ENCODE results near the gene HSPA12A. TPM values are rescaled to one million over a fixed set of nuclear protein-coding genes. Genes with fewer than 3 reads are reported as not detected.

Gene HSPA12A
- total and polyA plus RNA-seq, 7 experiments from 2014 or later, result 0.06 to 0.07 TPM; not detected in 5

- H3K4me3 Mint-ChIP-seq, result no peak overlapping the region
Measured at GRCh38 chr10:116685807-116686206, 56.6 kb downstream of the HSPA12A start.

GRCh38 chr10:116684781-116685180 lies 57.6 kb downstream of the HSPA12A start:
- Histone ChIP-seq H3K36me3 (ENCODE audit: control insufficient read depth in 2 of 3, insufficient read depth in 3 of 3, low read length in 3 of 3) (no peaks in the 10 kb centered on the region), H3K4me1 (ENCODE audit: control insufficient read depth in 2 of 2, insufficient read depth in 2 of 2, low read length in 2 of 2) (no peaks in the 10 kb centered on the region), H3K9me3 (ENCODE audit: control insufficient read depth in 2 of 3, low read length in 3 of 3) (no peaks in the 10 kb centered on the region), H3K4me3 (ENCODE audit: low read length) (no peak overlapping the region), H3K27me3 (ENCODE audit: control insufficient read depth in 2 of 2, insufficient read depth in 2 of 2, low read length in 2 of 2) (peaks cover 0 to 3% of the 10 kb centered on the region in 2 donors), H3K27ac (ENCODE audit: low read depth, low read length) (no peak overlapping the region)
- CTCF ChIA-PET, result interaction anchor here (3.7 kb wide), 1 partner anchor 103 kb away, joined by 33 read pairs; no protein-coding TSS in a partner anchor
- intact Hi-C loops (cut with micrococcal nuclease), result no loop called here
- Mint-ChIP-seq H3K4me3 (no peak overlapping the region), H3K4me1 (peaks cover 0 to 5% (median 0%) of the 10 kb centered on the region in 7 donors), H3K9me3 (peaks cover 0 to 1% (median 0%) of the 10 kb centered on the region in 11 donors), H3K27ac (no peak overlapping the region), H3K27me3 (peaks cover 0 to 38% (median 35%) of the 10 kb centered on the region in 5 donors), H3K36me3 (peaks cover 0 to 3% (median 0%) of the 10 kb centered on the region in 5 donors)
- POLR2A ChIA-PET, result no interaction called here
- ATAC-seq, result no peak
- no peak for DNase-seq

More at GRCh38 chr10:116685807-116686206, 56.6 kb downstream of the HSPA12A start:
- Histone ChIP-seq H3K36me3 (ENCODE audit: control insufficient read depth in 2 of 3, insufficient read depth in 3 of 3, low read length in 3 of 3) (no peaks in the 10 kb centered on the region), H3K27ac (ENCODE audit: low read depth, low read length) (no peak overlapping the region), H3K9me3 (ENCODE audit: control insufficient read depth in 2 of 3, low read length in 3 of 3) (no peaks in the 10 kb centered on the region), H3K4me1 (ENCODE audit: control insufficient read depth in 2 of 2, insufficient read depth in 2 of 2, low read length in 2 of 2) (no peaks in the 10 kb centered on the region), H3K4me3 (ENCODE audit: low read length) (no peak overlapping the region), H3K27me3 (ENCODE audit: control insufficient read depth in 2 of 2, insufficient read depth in 2 of 2, low read length in 2 of 2) (peaks cover 0 to 3% of the 10 kb centered on the region in 2 donors)
- POLR2A ChIA-PET, result interaction anchor here (0.6 kb wide), 1 partner anchor 539 kb away, joined by 4 read pairs; no protein-coding TSS in a partner anchor
- H3K36me3 Mint-ChIP-seq, result peaks cover 0 to 3% (median 0%) of the 10 kb centered on the region in 5 donors
- H3K9me3 Mint-ChIP-seq, result peaks cover 0 to 1% (median 0%) of the 10 kb centered on the region in 11 donors
- intact Hi-C loops (cut with micrococcal nuclease), result no loop called here
- H3K27me3 Mint-ChIP-seq, result peaks cover 2 to 49% (median 39%) of the 10 kb centered on the region in 5 donors
- CTCF ChIA-PET, result interaction anchor here (0.8 to 1.6 kb wide), 2 partner anchors 103 to 489 kb away, joined by 3 read pairs; no protein-coding TSS in a partner anchor
- ATAC-seq (no peak), DNase-seq (no peak)
- H3K4me1 Mint-ChIP-seq, result peaks cover 0 to 5% (median 0%) of the 10 kb centered on the region in 7 donors
- H3K27ac Mint-ChIP-seq, result no peak overlapping the region

GRCh38 chr10:116683821-116684220 lies 58.5 kb downstream of the HSPA12A start:
- no peaks in the 10 kb centered on the region for H3K9me3 Mint-ChIP-seq

GRCh38 chr10:116683166-116683565 lies 59.2 kb downstream of the HSPA12A start:
- H3K27me3 Mint-ChIP-seq, result peaks cover 0 to 25% (median 22%) of the 10 kb centered on the region in 5 donors
- Histone ChIP-seq H3K27ac (ENCODE audit: low read depth, low read length) (no peak overlapping the region), H3K36me3 (ENCODE audit: control insufficient read depth in 2 of 3, insufficient read depth in 3 of 3, low read length in 3 of 3) (no peaks in the 10 kb centered on the region), H3K27me3 (ENCODE audit: control insufficient read depth in 2 of 2, insufficient read depth in 2 of 2, low read length in 2 of 2) (peaks cover 0 to 4% of the 10 kb centered on the region in 2 donors), H3K4me3 (ENCODE audit: low read length) (no peak overlapping the region), H3K9me3 (ENCODE audit: control insufficient read depth in 2 of 3, low read length in 3 of 3) (no peaks in the 10 kb centered on the region), H3K4me1 (ENCODE audit: control insufficient read depth in 2 of 2, insufficient read depth in 2 of 2, low read length in 2 of 2) (no peaks in the 10 kb centered on the region)
- H3K4me1 Mint-ChIP-seq, result peaks cover 0 to 5% (median 0%) of the 10 kb centered on the region in 7 donors
- DNase-seq (no peak), ATAC-seq (no peak)
- CTCF ChIA-PET, result interaction anchor here (0.7 to 3.7 kb wide), 4 partner anchors 77 to 492 kb away, joined by 3 to 33 read pairs (median 3); no protein-coding TSS in a partner anchor
- POLR2A ChIA-PET, result no interaction called here
- peak overlapping the region in 1 of 9 donors; percentile 52 for H3K27ac Mint-ChIP-seq
- H3K9me3 Mint-ChIP-seq, result no peaks in the 10 kb centered on the region
- no peak overlapping the region for H3K4me3 Mint-ChIP-seq
- intact Hi-C loops (cut with micrococcal nuclease), result no loop called here
- peaks cover 0 to 3% (median 0%) of the 10 kb centered on the region in 5 donors for H3K36me3 Mint-ChIP-seq

More at GRCh38 chr10:116683821-116684220, 58.5 kb downstream of the HSPA12A start:
- POLR2A ChIA-PET, result no interaction called here
- H3K27me3 Mint-ChIP-seq, result peaks cover 0 to 29% (median 27%) of the 10 kb centered on the region in 5 donors
- no peaks in the 10 kb centered on the region for H3K9me3 ChIP-seq (ENCODE audit: control insufficient read depth in 2 of 3, low read length in 3 of 3)
- H3K27ac Mint-ChIP-seq, result no peak overlapping the region
- no peak overlapping the region for H3K4me3 ChIP-seq (ENCODE audit: low read length)
- H3K27ac ChIP-seq (ENCODE audit: low read depth, low read length), result no peak overlapping the region
- peaks cover 0 to 3% (median 0%) of the 10 kb centered on the region in 5 donors for H3K36me3 Mint-ChIP-seq
- no peak for DNase-seq
- no peak for ATAC-seq
- peaks cover 0 to 5% (median 0%) of the 10 kb centered on the region in 7 donors for H3K4me1 Mint-ChIP-seq
- no peak overlapping the region for H3K4me3 Mint-ChIP-seq
- H3K27me3 ChIP-seq (ENCODE audit: control insufficient read depth in 2 of 2, insufficient read depth in 2 of 2, low read length in 2 of 2), result no peaks in the 10 kb centered on the region
- intact Hi-C loops (cut with micrococcal nuclease), result no loop called here
- no peaks in the 10 kb centered on the region for H3K36me3 ChIP-seq (ENCODE audit: control insufficient read depth in 2 of 3, insufficient read depth in 3 of 3, low read length in 3 of 3)
- H3K4me1 ChIP-seq (ENCODE audit: control insufficient read depth in 2 of 2, insufficient read depth in 2 of 2, low read length in 2 of 2), result no peaks in the 10 kb centered on the region
- CTCF ChIA-PET, result interaction anchor here (1.0 to 3.7 kb wide), 2 partner anchors 104 to 491 kb away, joined by 3 to 33 read pairs; no protein-coding TSS in a partner anchor

- DNase-seq (no peak), ATAC-seq (no peak)
- Mint-ChIP-seq H3K27ac (no peak overlapping the region), H3K27me3 (peaks cover 0 to 20% (median 14%) of the 10 kb centered on the region in 5 donors), H3K4me3 (no peak overlapping the region), H3K9me3 (no peaks in the 10 kb centered on the region), H3K36me3 (no peaks in the 10 kb centered on the region), H3K4me1 (peaks cover 0 to 5% (median 0%) of the 10 kb centered on the region in 7 donors)
- POLR2A ChIA-PET, result no interaction called here
- peaks cover 0 to 5% of the 10 kb centered on the region in 2 donors for H3K27me3 ChIP-seq (ENCODE audit: control insufficient read depth in 2 of 2, insufficient read depth in 2 of 2, low read length in 2 of 2)
- CTCF ChIA-PET, result no interaction called here
- no peaks in the 10 kb centered on the region for H3K9me3 ChIP-seq (ENCODE audit: control insufficient read depth in 2 of 3, low read length in 3 of 3)
- no peaks in the 10 kb centered on the region for H3K4me1 ChIP-seq (ENCODE audit: control insufficient read depth in 2 of 2, insufficient read depth in 2 of 2, low read length in 2 of 2)
- H3K27ac ChIP-seq (ENCODE audit: low read depth, low read length), result no peak overlapping the region
- H3K36me3 ChIP-seq (ENCODE audit: control insufficient read depth in 2 of 3, insufficient read depth in 3 of 3, low read length in 3 of 3), result no peaks in the 10 kb centered on the region
- H3K4me3 ChIP-seq (ENCODE audit: low read length), result no peak overlapping the region
- intact Hi-C loops (cut with micrococcal nuclease), result no loop called here
Measured at GRCh38 chr10:116679351-116679750, 63.0 kb downstream of the HSPA12A start.

GRCh38 chr10:116676633-116677032 lies 65.7 kb downstream of the HSPA12A start:
- DNase-seq (no peak), ATAC-seq (no peak)
- Histone ChIP-seq H3K4me1 (ENCODE audit: control insufficient read depth in 2 of 2, insufficient read depth in 2 of 2, low read length in 2 of 2) (no peaks in the 10 kb centered on the region), H3K36me3 (ENCODE audit: control insufficient read depth in 2 of 3, insufficient read depth in 3 of 3, low read length in 3 of 3) (no peaks in the 10 kb centered on the region), H3K27ac (ENCODE audit: low read depth, low read length) (no peak overlapping the region), H3K9me3 (ENCODE audit: control insufficient read depth in 2 of 3, low read length in 3 of 3) (no peaks in the 10 kb centered on the region), H3K4me3 (ENCODE audit: low read length) (no peak overlapping the region), H3K27me3 (ENCODE audit: control insufficient read depth in 2 of 2, insufficient read depth in 2 of 2, low read length in 2 of 2) (peaks cover 0 to 5% of the 10 kb centered on the region in 2 donors)
- peaks cover 2 to 26% (median 17%) of the 10 kb centered on the region in 5 donors for H3K27me3 Mint-ChIP-seq
- H3K36me3 Mint-ChIP-seq, result no peaks in the 10 kb centered on the region
- H3K9me3 Mint-ChIP-seq, result no peaks in the 10 kb centered on the region
- H3K4me1 Mint-ChIP-seq, result no peaks in the 10 kb centered on the region
- ChIA-PET POLR2A (no interaction called here), CTCF (no interaction called here)
- intact Hi-C loops (cut with micrococcal nuclease), result no loop called here
- no peak overlapping the region for H3K4me3 Mint-ChIP-seq
- no peak overlapping the region for H3K27ac Mint-ChIP-seq

- Mint-ChIP-seq H3K36me3 (no peaks in the 10 kb centered on the region), H3K27me3 (peaks cover 3 to 23% (median 22%) of the 10 kb centered on the region in 5 donors), H3K4me1 (no peaks in the 10 kb centered on the region), H3K9me3 (no peaks in the 10 kb centered on the region), H3K4me3 (no peak overlapping the region), H3K27ac (no peak overlapping the region)
- ChIA-PET CTCF (no interaction called here), POLR2A (no interaction called here)
- DNase-seq (no peak), ATAC-seq (no peak)
- Histone ChIP-seq H3K9me3 (ENCODE audit: control insufficient read depth in 2 of 3, low read length in 3 of 3) (no peaks in the 10 kb centered on the region), H3K36me3 (ENCODE audit: control insufficient read depth in 2 of 3, insufficient read depth in 3 of 3, low read length in 3 of 3) (no peaks in the 10 kb centered on the region), H3K4me1 (ENCODE audit: control insufficient read depth in 2 of 2, insufficient read depth in 2 of 2, low read length in 2 of 2) (no peaks in the 10 kb centered on the region), H3K4me3 (ENCODE audit: low read length) (no peak overlapping the region), H3K27ac (ENCODE audit: low read depth, low read length) (no peak overlapping the region), H3K27me3 (ENCODE audit: control insufficient read depth in 2 of 2, insufficient read depth in 2 of 2, low read length in 2 of 2) (peaks cover 0 to 5% of the 10 kb centered on the region in 2 donors)
- intact Hi-C loops (cut with micrococcal nuclease), result no loop called here
Measured at GRCh38 chr10:116676118-116676517, 66.2 kb downstream of the HSPA12A start.

All from naive thymus-derived CD4-positive, alpha-beta T cell (primary cell).